ENCODE results near the gene NTSR2.

Gene NTSR2, protein sequence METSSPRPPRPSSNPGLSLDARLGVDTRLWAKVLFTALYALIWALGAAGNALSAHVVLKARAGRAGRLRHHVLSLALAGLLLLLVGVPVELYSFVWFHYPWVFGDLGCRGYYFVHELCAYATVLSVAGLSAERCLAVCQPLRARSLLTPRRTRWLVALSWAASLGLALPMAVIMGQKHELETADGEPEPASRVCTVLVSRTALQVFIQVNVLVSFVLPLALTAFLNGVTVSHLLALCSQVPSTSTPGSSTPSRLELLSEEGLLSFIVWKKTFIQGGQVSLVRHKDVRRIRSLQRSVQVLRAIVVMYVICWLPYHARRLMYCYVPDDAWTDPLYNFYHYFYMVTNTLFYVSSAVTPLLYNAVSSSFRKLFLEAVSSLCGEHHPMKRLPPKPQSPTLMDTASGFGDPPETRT

DNA sequence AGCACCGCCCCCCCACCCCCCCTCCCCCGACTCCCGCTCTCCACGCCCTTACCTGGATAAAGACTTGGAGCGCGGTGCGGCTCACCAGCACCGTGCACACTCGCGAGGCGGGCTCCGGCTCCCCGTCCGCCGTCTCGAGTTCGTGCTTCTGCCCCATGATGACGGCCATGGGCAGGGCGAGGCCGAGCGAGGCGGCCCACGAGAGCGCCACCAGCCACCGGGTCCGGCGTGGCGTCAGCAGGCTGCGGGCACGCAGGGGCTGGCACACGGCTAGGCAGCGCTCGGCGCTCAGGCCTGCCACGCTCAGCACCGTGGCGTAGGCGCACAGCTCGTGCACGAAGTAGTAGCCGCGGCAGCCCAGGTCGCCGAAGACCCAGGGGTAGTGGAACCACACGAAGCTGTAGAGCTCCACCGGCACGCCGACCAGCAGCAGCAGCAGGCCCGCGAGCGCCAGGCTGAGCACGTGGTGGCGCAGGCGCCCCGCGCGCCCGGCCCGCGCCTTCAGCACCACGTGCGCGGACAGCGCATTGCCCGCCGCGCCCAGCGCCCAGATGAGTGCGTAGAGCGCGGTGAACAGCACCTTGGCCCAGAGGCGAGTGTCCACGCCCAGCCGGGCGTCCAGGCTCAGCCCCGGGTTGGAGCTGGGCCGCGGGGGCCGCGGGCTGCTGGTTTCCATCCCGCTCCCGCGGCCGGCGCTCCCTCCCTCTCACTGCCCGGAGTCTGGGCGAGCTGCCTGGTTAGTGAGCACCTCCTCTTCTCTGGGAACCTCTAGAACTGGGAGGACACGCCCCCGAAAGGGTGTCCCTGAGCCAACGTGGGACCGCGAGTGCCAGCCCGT is at the start of gene NTSR2:
NTSR2 (minus strand) TSS at position 742 of the 838 bp plus-strand sequence; CDS start at position 676, 66 bp downstream.
- DNase-seq = no peak

GRCh38 chr2:11719230-11719977 is 49.4 kb upstream of the NTSR2 start:
- DNase-seq = no peak

- no peak for DNase-seq
Measured at GRCh38 chr2:11718606-11719005, 48.6 kb upstream of the NTSR2 start.

- no peak for DNase-seq
Measured at GRCh38 chr2:11717623-11718022, 47.6 kb upstream of the NTSR2 start.

DNA sequence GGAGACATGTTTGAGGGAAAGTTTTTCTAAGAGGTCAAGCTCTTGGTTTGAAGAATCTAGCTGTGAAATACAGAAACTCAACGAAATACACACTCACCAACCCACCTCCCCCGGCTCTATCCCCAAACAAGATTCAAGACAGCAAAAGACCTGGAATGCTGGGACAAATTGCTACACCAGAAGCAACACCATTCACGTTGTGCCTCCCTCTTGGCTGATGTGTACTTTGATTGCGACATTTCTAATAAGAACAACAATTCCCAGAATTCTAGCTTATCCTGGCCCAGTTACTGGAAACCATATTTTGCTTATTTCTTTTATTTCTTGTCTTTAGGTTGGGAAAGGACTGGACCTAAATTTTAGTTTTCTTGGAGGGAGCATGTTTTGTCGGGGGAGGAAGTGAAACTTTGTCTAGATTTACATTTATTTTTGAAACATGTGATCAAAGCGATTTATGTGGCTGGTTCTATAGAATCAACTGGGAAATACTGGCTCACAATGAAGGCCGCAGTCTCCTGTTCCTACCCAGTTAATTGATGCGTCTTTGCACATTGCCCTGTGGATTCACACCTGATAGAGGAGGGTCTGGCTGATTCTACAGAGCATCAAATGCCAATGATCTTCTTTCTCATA is 46.8 kb upstream of the NTSR2 start:
- DNase-seq = no peak

DNA sequence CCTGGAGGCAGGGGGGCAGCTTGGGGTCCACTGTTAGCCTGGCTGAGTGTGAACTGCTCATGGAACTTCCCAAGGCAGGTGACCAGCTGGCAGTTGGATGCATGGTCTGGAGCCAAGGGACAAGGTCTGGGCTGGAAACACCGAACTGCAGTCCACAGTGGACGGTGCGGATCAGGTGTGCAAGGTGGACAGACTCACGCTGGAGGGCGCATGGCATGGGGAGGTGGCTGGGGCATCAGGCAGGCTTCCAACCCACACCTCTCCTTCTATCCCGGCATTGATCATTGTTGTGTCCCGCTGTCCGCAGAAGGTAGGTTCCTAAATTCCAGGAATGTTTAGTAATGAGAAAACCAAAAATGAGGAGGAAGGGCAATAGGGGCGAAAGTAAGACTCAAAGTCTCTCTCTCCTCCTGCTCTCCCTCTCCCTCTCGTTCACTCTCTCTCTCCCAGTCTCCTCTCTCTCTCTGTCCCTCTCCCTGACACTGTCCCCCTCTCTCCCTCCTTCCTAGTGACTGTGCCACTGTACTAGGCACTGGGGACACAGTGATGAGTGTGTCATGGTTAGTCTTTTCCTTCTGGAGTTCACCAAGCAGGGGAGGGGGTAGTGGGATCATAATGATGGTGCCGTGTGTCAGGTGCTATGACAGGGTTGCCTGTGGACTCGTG is 46.1 kb upstream of the NTSR2 start:
- no peak for DNase-seq

DNA sequence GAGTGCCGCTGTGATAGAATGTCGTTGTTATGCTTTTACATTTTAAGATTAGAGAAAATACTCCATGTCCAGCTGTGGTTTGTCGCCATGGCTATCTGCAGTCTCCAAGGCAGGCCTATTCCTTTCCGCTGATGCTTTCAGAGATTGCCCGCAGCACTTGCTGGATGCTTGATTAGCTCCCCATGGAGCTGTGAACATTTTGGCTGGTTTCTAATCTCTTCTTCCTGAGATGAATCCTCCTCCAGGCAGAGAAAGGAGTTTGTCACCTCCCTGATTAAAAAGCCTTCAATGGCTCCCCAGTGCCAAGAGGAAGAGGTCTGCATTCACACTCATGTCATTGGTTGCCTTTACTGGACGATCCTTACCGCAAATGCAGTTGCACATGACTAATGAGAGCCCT is 43.8 kb upstream of the NTSR2 start:
- no peak for DNase-seq

DNA sequence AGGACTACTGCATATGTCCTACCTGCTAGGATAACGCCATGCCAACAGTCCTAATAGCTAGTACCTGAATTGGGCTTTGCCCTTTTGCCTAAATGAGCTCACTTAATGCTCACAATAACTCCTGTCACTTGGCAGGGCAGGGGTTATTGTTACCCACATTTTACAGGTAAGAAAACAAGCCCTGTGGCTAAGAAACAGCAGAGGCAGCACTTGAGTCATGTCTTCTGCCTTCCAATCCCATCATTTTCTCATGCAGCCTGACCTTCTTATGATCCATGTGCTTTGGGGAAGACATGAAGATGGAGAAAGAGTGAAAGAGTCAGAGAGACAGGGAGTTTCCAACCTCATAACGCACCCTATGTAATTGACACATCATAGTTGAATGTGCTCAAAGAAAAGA is 42.9 kb upstream of the NTSR2 start:
- DNase-seq = no peak

- DNase-seq = no peak
Measured at GRCh38 chr2:11711751-11712150, 41.8 kb upstream of the NTSR2 start.

- no peak for DNase-seq
Measured at GRCh38 chr2:11711354-11711716, 41.3 kb upstream of the NTSR2 start.

DNA sequence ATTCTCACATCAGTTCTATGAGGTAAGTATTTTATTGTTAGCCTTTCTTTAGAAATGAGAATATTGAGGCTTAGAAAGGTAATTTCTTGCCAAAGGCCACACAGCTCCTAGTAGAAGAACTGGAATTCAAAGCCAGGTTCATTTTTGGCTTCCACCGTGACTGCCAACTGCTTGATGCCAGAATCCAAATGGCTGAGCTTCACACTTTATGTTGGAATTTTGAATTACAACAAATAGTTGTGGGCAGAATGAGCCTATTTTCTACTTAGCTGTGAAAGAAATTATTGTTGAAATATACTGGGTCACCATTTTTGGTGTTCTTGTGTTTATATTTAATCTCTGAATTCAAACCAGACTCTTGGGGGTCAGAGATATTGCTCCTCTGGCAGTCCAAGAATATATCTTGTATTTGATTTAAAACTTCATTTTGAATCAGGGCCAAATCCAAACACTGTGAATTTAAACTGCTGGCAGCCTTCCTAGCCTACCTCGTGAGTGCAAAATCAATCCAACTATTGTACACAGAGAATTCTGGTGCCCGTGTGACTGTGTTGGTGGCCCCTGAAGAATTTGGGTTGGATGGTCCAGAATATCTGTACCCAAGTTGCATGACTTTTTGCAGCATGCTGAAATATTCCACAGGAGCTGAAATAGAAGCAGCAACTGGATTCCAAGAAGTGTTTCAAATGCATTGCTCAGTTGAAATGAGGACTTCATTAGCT is 40.8 kb upstream of the NTSR2 start:
- DNase-seq = no peak

DNA sequence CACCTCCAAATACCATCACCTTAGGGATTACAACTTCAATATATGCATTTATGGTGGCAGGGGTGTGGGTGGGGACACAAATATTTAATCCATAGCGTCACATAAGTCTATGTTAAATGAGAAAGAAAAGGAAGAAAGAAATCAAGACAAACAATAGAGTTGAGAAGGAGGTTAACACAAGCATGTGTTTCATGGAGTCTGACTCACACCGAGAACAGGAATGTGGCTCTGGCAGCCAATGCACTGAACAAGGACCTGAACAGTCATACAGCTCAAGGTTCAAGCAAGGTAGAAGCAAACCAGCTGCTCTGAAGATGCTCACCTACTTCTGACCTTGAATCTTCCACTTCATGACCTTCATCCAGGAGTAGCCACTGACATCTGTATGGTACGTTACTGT is 40.2 kb upstream of the NTSR2 start:
- no peak for DNase-seq

DNA sequence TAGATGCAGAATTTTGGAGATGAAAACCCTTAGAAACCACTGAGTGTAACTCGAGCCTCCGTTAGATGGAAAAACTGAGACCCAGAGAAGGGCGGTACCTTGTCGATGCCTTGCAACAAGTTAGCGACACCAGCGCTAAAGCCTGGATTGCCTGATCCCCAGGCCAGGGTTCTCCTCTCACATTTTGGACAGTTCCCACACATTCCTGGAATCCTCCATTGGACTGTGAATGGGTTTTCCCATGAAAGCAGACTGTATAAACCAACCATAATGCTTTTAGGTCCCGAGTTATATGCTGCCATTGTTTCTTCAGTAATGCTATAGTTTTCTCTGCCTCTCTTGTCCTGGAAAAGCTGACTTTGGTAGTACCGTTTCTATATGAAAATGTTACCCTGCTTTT is 39.3 kb upstream of the NTSR2 start:
- DNase-seq = no peak

GRCh38 chr2:11708106-11708505 is 38.1 kb upstream of the NTSR2 start:
- DNase-seq = no peak

DNA sequence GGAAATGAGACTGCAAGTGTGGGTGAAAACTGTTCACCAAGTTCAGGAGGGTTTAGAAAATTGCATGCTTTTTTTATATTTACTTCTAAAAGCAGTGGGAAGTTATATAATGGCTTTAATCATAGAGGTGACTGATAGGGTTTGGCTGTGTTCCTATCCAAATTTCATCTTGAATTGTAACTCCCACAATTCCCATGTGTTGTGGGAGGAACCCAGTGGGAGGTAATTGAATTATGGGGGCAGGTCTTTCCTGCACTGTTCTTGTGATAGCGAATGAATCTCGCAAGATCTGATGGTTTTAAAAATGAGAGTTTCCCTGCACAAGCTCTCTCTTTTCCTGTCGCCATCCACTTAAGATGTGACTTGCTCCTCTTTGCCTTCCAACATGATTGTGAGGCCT is 35.7 kb upstream of the NTSR2 start:
- no peak for DNase-seq

- DNase-seq = no peak
Measured at GRCh38 chr2:11705063-11705462, 35.1 kb upstream of the NTSR2 start.

DNA sequence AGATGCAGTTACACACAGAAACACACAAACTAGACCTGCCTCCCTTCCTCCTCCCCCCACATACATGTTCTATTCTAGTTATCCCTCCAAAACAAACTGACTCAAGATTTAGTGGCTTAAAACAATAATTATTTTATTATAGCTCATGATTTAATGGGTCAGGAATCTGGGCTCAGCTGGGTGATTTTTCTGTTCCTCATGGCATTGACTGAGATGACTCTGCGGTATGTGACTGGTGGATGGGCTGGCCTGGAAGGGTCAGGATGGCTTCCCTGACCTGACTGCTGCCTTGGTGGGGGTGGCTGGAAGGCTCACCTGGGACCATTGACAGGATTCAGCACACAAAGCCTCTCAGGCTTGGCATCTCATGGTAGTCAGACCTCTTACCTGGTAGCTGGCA is 33.7 kb upstream of the NTSR2 start:
- DNase-seq = no peak

- DNase-seq = no peak
Measured at GRCh38 chr2:11702946-11703345, 33.0 kb upstream of the NTSR2 start.

DNA sequence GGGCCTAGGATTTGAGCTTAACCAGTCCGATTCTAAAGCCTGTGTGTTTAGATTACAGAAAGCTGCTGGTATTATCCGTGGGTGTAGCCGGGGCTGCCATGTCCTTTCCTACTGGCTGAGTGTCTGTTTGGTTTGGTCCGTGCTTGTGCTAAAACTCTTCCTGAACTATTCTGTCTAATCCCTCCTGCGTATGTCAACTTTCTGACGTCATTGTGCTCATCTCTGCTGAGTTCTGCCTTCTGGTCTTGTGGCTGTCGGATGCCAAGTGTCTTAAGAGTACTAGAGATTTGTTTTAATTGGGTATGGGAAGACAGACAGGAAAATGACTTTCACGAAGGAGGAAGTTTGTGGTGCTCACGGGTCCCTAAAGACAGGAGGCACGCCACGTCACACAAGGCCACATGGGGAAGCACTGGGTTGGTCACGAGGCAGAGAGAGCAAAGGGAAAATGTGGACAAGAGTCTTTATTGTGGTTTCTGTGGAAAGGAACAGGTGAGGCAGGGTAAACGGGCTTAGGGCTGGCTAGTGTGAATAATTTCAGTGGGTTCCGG is 31.8 kb upstream of the NTSR2 start:
- peak; percentile 88 for DNase-seq

GRCh38 chr2:11701206-11701605 is 31.2 kb upstream of the NTSR2 start:
- DNase-seq = no peak
